PC-9 (cell line): Measurements from ENCODE around the gene EDN1.

Source experiments
- CTCF ChIP-seq: fragments of 200-600 bp; sonication (generic); conservative IDR thresholded peaks from 2 replicates; pipeline ENCODE4 v1.6.1; 2017; ENCODE audit warnings: mixed run types, antibody characterized with exemption, mild to moderate bottlenecking, moderate library complexity
- EZH2 ChIP-seq: fragments of 200-600 bp; sonication (generic); IDR thresholded peaks from 2 replicates; pipeline ENCODE4 v1.8.0; 2017; ENCODE audit warnings: antibody characterized with exemption, low read depth

GRCh38 chr6:12340488-12340818 is 50.3 kb downstream of the EDN1 start:
- TF ChIP-seq CTCF = no peak
- TF ChIP-seq EZH2 = no peak
